ENCODE results near the gene NELL1.

The NELL1 gene

GRCh38 chr11:20668844-20669819, at the start of gene NELL1:
Gene NELL1, plus strand, starts transcription at chr11:20669586.
- DNase-seq, result peak; percentile 62

DNA sequence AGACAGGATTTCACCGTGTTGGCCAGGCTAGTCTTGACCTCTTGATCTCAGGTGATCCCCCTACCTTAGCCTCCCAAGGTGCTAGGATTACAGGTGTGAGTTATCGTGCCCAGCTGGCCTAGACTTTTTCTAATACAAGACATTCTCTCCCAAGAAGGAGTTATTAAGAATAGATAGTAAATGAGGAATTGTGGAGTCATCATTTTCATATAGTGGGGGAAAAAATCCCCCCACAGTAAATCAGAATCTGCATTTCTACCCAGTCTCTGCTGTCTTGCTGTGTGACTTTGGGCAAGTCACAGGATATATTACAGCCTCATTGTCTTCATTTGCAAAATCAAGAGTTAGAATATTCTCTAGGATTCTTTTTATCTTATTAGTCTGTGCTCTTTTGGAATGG, 48.4 kb upstream of the NELL1 start:
- DNase-seq, result no peak

DNA sequence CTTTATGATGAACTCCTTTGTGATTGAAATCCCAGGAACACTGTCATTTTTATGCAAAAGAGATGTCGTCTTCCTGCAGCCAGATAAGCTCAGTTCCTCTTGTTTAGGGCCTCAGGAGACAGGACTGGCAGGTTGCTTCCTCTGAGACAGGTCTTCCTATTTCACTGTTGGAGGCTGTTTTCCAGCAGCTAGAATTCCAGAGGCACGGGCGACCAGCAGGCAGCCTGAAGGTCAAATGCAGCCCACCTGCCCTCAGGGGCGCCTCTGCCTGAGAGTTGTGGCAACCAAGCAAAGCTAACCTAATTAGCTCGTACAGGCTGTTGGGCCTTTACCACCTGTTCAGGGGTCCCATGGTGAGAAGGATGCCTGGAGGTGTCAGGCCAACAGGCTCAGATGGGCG, 47.7 kb upstream of the NELL1 start:
- no peak for DNase-seq

- DNase-seq, result no peak
Measured at GRCh38 chr11:20623252-20623651, 46.1 kb upstream of the NELL1 start.

GRCh38 chr11:20626279-20626678, 43.1 kb upstream of the NELL1 start:
- DNase-seq, result no peak

- DNase-seq, result no peak
Measured at GRCh38 chr11:20627026-20627425, 42.4 kb upstream of the NELL1 start.

DNA sequence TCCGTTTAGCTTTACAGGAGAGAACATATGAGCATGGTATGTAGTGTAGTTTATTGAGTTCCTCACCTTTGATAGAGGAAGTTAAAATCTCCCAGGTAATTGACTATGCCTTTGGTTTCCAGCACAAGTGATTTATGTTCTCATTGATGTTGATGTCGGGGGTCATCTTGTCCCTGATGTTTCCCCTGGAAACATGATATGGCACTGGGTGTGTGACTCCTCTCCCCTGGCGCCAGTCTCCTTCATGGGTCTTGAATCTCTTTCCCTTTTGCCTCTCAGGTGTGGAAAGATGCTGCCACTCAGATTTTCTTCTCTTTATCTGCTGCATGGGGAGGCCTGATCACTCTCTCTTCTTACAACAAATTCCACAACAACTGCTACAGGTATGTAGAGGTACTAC, 41.7 kb upstream of the NELL1 start:
- no peak for DNase-seq

GRCh38 chr11:20631519-20632168, 37.7 kb upstream of the NELL1 start:
- no peak for DNase-seq

DNA sequence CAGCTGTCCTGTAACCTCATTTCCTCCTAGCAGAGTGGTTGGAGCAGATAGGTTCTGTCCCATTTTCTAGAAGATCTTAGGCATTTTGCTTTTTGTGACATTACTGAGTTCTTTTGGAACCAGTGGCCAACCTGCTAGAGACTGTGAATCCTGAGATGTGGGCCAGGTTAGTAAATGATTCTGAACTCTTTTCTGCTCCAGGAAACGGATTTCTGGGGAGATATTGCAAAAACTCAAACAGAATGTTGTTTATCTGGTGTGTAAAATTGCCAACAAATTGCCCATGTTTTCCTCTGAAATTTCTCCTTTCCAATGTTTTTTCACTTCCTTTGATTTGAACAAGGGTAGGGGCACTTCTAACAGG, 37.2 kb upstream of the NELL1 start:
- DNase-seq, result no peak

DNA sequence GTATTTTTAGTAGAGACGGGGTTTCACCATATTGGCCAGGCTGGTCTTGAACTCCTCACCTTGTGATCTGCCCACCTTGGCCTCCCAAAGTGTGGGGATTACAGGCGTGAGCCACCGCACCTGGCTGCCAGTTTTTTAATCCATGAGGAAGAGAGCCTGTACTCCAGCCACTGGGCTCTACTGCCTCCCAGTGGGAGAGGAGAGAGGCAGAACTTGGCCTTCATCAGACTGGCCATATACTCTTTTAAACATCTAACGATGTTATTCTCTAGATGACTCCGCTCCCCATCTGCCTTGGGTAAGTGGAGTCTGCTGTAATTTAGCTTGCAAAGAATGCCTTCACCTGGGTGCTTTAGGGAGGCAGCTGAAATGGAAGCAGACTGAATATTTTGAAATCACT, 35.3 kb upstream of the NELL1 start:
- DNase-seq, result no peak

DNA sequence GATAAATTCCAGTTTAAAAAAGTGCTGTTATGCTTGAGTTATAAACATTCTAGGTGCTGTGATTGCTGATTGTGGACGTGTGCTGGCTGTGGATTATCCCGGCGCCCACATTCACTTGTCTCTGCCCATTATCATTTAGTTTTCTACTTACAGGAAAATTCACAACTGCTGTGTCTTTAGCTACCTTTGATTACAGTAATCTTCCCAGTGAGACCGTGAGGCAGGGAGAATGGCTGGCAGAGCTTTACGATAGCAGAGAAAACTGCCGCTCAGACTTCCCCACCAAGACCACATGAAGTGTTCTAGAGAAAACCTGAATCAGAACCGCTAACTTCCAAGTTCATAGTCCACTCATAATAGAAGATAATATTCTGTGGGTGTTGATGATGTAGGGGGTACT, 34.6 kb upstream of the NELL1 start:
- DNase-seq, result no peak

GRCh38 chr11:20638074-20638473, 31.3 kb upstream of the NELL1 start:
- DNase-seq, result no peak

- DNase-seq, result no peak
Measured at GRCh38 chr11:20639688-20640087, 29.7 kb upstream of the NELL1 start.

- DNase-seq, result no peak
Measured at GRCh38 chr11:20640401-20640800, 29.0 kb upstream of the NELL1 start.

GRCh38 chr11:20644360-20644759, 25.0 kb upstream of the NELL1 start:
- DNase-seq, result no peak

DNA sequence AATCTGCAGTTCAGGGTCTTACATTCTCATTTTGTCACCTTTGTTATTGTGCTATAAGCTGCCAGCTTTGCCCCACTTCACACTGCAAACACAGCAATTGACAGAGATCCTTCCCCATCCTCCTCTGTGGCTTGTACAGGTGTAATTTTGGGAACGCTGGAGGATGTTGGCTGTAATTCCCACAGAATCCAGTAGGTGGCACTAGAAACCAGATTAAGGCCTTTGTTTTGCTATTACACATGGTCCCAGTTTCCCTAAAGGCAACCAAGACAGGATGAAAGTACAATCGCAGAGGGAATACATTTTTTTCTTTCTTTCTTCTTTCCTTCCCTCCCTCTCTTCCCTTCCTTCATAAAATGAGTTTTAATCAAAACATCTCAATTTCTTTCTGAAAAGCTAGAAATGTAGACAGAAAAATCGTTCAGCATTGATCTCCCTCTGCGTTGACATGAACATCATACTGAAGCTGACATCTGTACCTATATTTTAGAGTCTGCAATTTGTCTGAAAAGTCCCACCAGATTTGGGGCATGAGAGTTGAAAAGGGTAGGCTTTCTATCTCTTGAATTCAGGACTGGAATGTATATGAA, 21.3 kb upstream of the NELL1 start:
- DNase-seq, result peak; percentile 84

GRCh38 chr11:20652150-20652806, 17.1 kb upstream of the NELL1 start:
- DNase-seq, result no peak

DNA sequence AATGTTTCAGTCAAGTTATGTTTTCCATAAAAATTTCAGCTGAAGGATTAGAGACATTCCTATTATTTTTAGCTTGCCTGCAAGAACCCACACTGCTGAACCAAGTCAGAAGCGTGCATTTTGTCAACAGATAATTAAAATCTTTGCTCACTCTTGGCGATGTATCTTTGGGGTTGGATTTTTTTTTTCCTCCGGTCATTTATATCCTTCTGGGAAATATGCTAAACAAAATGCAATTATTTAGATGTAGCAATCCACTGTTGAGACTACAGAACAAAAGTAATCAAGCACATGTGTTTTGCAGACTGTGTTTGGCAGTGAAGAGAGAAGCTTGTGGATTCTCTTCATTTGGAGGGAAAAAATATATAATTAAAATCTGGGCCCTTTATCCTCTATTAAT, 15.3 kb upstream of the NELL1 start:
- no peak for DNase-seq

- no peak for DNase-seq
Measured at GRCh38 chr11:20656901-20657300, 12.5 kb upstream of the NELL1 start.

GRCh38 chr11:20658135-20658534, 11.3 kb upstream of the NELL1 start:
- DNase-seq, result no peak

DNA sequence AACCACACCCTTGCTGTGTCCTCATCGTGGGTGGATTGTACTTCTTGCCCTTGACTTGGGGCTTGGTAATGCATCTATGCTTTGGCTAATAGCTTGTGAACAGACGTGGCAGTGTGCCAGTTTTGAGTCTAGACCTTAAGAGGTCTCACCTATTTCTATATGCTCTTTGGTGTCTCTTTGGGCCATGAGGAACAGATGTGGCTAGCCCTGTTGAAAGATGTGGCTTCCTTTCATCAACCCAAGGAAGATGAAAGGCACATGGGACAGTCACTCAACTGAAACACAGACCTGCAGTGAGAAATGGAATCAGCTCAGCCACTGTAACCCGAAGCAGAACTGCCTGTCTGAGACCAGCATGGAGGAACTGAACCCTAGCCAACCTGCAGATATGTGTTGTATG, 7.9 kb upstream of the NELL1 start:
- DNase-seq, result no peak

DNA sequence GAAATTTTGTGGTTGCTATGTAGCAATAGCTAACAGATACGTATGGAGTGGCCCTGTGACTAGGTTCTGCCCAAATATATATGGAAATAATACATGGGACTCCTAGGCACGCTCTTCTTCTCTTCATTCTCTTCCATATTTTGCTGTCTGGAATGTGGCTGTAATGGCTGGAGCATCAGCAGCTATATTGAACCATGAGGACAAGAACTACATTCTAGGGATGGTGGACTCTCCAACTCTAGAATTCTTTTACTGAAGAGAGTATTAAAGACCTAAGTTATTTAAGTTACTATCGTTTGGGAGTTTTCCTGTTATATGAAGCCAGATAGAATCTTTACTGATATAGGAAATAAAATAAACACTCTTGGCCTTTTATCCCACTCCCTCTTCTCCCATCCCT, 7.5 kb upstream of the NELL1 start:
- DNase-seq, result no peak

DNA sequence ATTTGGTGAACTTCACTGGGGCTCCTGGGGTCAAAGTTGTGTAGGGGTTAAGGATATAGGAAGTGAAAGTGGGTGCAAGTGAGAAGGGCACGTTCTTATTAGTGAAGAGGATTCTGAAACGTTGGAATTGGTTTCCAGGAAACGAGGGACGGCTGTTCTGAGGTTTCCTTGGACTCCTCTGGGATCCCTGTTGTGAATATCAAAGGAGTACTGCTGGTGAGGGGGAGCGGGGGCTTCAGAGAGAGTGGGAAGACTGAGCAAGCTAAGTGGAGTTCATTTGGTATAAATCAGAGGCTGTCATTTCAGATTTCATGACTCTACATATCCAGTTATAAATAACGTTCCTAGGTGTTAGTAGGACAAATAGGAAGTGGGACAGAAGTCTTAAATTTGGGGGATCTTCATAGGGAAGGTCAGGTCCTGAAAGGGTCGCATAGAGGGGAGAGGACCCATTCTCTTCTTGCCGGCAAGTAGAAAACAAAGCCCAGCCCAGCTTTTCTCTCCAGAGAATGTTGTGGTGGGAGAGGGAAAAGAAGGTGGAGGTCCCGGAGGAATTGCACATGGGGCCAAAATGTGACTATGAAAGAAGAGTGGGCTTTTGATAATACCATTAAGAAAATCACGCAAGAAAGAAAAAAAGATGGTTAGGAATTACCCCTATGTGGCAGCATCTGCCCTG, 1.1 kb upstream of the NELL1 start:
- peak; percentile 23 for DNase-seq
